Smooth muscle cell (in vitro differentiated cells): ENCODE results near the gene SF3B1. TPM values are rescaled to one million over a fixed set of nuclear protein-coding genes. Genes with fewer than 3 reads are reported as not detected.

Experiments used
- DNase-seq: peaks from one replicate; lab custom pipeline; 2025; ENCODE audit not compliant: unreplicated experiment; lab: John Stamatoyannopoulos, UW
- H2AFZ ChIP-seq: fragments of 200-600 bp; sonication (generic); 2 replicates; pipeline ENCODE4 v1.6.0; 2016; ENCODE audit warnings: antibody characterized with exemption, low read depth, mild to moderate bottlenecking
- H3F3A ChIP-seq: fragments of 200-600 bp; sonication (generic); 2 replicates; pipeline ENCODE4 v1.6.0; 2017; ENCODE audit warnings: antibody characterized with exemption, low read depth
- H3K27ac ChIP-seq: fragments of 200-600 bp; sonication (generic); 2 replicates; pipeline ENCODE4 v1.5.1; 2016; ENCODE audit warnings: low read depth, mild to moderate bottlenecking
- H3K27me3 ChIP-seq: fragments of 200-600 bp; sonication (generic); 2 replicates; pipeline ENCODE4 v1.6.1; 2016; ENCODE audit warnings: low read depth, mild to moderate bottlenecking
- H3K36me3 ChIP-seq: fragments of 200-600 bp; sonication (generic); 2 replicates; pipeline ENCODE4 v1.5.1; 2016; ENCODE audit warnings: low read depth
- H3K4me1 ChIP-seq: fragments of 200-600 bp; sonication (generic); 2 replicates; pipeline ENCODE4 v1.5.1; 2016; ENCODE audit warnings: low read depth
- H3K4me2 ChIP-seq: fragments of 200-600 bp; sonication (generic); 2 replicates; pipeline ENCODE4 v1.6.0; 2016; ENCODE audit warnings: mild to moderate bottlenecking
- H3K4me3 ChIP-seq: fragments of 200-600 bp; sonication (generic); 2 replicates; pipeline ENCODE4 v1.5.1; 2016; ENCODE audit warnings: mild to moderate bottlenecking
- H3K79me2 ChIP-seq: fragments of 200-600 bp; sonication (generic); 2 replicates; pipeline ENCODE4 v1.6.0; 2016; ENCODE audit warnings: low read depth, mild to moderate bottlenecking
- H3K9ac ChIP-seq: fragments of 200-600 bp; sonication (generic); 2 replicates; pipeline ENCODE4 v1.6.0; 2016; ENCODE audit warnings: low read depth
- H3K9me3 ChIP-seq: fragments of 200-600 bp; sonication (generic); replicated peaks from 2 replicates; pipeline ENCODE4 v1.5.1; 2016; ENCODE audit warnings: low read depth
- H4K20me1 ChIP-seq: fragments of 200-600 bp; sonication (generic); 2 replicates; pipeline ENCODE4 v1.6.0; 2016; ENCODE audit warnings: low read depth
- WGBS: methylation state at CpG from one replicate; pipeline ENCODE4 v1.1.7; 2016; ENCODE audit warnings: low lambda C conversion rate; 5-methylcytosine and 5-hydroxymethylcytosine counted together
- polyA plus RNA-seq: library from polyadenylated mRNA; unstranded; fragments of >200 nt; fragmentation: Nextera tagmentation; extraction: Ambion mirVana; gene quantifications from 2 replicates; pipeline ENCODE4 v1.2.1, GENCODE V29; 2016
- total RNA-seq: library from RNA; depleted of rRNA; stranded (reverse); fragments of >200 nt; gene quantifications from 2 replicates; pipeline ENCODE4 v1.2.3, GENCODE V29; 2014
- TF ChIP-seq, protein P1 (sequence below): fragments of 200-600 bp; sonication (generic); IDR thresholded peaks from 2 replicates; pipeline ENCODE4 v1.5.1; 2017; ENCODE audit warnings: borderline replicate concordance, mild to moderate bottlenecking, antibody characterized with exemption; ENCODE audit not compliant: insufficient read depth, poor library complexity, severe bottlenecking

SF3B1 gene
- total and polyA plus RNA-seq, 2 experiments from 2014 or later = 193 to 729 TPM

GRCh38 chr2:197427986-197428385 is 6.8 kb downstream of the SF3B1 start:
- Histone ChIP-seq H3K4me1 (peaks cover 24% of the 10 kb centered on the region), H3K27ac (peak overlapping the region; percentile 6), H3K27me3 (no peaks in the 10 kb centered on the region), H3K36me3 (no peaks in the 10 kb centered on the region), H3K9ac (no peak overlapping the region), H2AFZ (no peak overlapping the region), H3K4me2 (no peak overlapping the region), H3K79me2 (peaks cover 100% of the 10 kb centered on the region), H3F3A (peaks cover 2% of the 10 kb centered on the region), H3K4me3 (no peak overlapping the region), H4K20me1 (peaks cover 100% of the 10 kb centered on the region), H3K9me3 (no peaks in the 10 kb centered on the region)
- DNase-seq = no peak
- TF ChIP-seq, protein P1, sequence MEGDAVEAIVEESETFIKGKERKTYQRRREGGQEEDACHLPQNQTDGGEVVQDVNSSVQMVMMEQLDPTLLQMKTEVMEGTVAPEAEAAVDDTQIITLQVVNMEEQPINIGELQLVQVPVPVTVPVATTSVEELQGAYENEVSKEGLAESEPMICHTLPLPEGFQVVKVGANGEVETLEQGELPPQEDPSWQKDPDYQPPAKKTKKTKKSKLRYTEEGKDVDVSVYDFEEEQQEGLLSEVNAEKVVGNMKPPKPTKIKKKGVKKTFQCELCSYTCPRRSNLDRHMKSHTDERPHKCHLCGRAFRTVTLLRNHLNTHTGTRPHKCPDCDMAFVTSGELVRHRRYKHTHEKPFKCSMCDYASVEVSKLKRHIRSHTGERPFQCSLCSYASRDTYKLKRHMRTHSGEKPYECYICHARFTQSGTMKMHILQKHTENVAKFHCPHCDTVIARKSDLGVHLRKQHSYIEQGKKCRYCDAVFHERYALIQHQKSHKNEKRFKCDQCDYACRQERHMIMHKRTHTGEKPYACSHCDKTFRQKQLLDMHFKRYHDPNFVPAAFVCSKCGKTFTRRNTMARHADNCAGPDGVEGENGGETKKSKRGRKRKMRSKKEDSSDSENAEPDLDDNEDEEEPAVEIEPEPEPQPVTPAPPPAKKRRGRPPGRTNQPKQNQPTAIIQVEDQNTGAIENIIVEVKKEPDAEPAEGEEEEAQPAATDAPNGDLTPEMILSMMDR = no peak
- 89% methylated on average over 3 of the region's 3 CpGs for WGBS

GRCh38 chr2:197426723-197427603 is 7.9 kb downstream of the SF3B1 start:
- WGBS = 71% methylated on average over 2 of the region's 2 CpGs
- no peaks in the 10 kb centered on the region for H3K27me3 ChIP-seq
- peaks cover 100% of the 10 kb centered on the region for H4K20me1 ChIP-seq

DNA sequence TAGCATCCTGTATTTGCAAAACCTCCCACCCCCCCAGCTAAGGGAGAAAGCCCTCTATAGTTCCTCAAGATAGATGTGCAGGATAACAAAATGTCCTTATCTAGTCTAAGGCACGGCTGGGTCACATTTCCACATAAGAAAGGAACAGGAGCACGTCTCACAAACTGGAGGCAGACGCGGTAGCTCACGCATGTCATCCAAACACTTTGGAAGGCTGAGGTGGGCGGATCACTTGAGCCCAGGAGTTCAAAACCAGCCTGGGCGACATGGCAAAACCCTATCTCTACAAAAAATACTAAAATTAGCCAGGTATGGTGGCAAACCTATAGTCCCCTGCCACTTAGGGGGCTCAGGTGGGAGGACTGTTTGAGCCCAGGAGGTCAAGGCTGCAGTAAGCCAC is 9.3 kb downstream of the SF3B1 start:
- TF ChIP-seq, protein P1 = no peak
- H3K4me1 ChIP-seq = peaks cover 10% of the 10 kb centered on the region
- peaks cover 100% of the 10 kb centered on the region for H3K79me2 ChIP-seq
- H3K9ac ChIP-seq = no peak overlapping the region
- H3K9me3 ChIP-seq = no peaks in the 10 kb centered on the region
- H3K4me2 ChIP-seq = no peak overlapping the region
- no peak overlapping the region for H3K4me3 ChIP-seq
- DNase-seq = no peak
- peaks cover 4% of the 10 kb centered on the region for H3F3A ChIP-seq
- H4K20me1 ChIP-seq = peaks cover 100% of the 10 kb centered on the region
- whole genome bisulfite sequencing = 85% methylated on average over 7 of the region's 7 CpGs
- H3K36me3 ChIP-seq = peaks cover 2% of the 10 kb centered on the region
- no peak overlapping the region for H2AFZ ChIP-seq
- H3K27me3 ChIP-seq = no peaks in the 10 kb centered on the region
- peak overlapping the region; percentile 15 for H3K27ac ChIP-seq

More at GRCh38 chr2:197426723-197427603, 7.9 kb downstream of the SF3B1 start:
- TF ChIP-seq, protein P1 = no peak
- H3K36me3 ChIP-seq = no peaks in the 10 kb centered on the region
- H3K4me2 ChIP-seq = peak overlapping the region; percentile 2
- peaks cover 14% of the 10 kb centered on the region for H3K4me1 ChIP-seq
- H3K9ac ChIP-seq = no peak overlapping the region
- no peaks in the 10 kb centered on the region for H3K9me3 ChIP-seq
- peak overlapping the region; percentile 5 for H3K27ac ChIP-seq
- no peaks in the 10 kb centered on the region for H3F3A ChIP-seq
- peaks cover 100% of the 10 kb centered on the region for H3K79me2 ChIP-seq
- H2AFZ ChIP-seq = no peak overlapping the region
- no peak overlapping the region for H3K4me3 ChIP-seq
- no peak for DNase-seq
